HEK293 (cell line): Measurements from ENCODE around the gene PLXND1.

Experiments used
- CTCF ChIA-PET: fragments of 350-600 bp; formaldehyde crosslinking; extraction: SDS; loops from one replicate; lab custom pipeline; 2021; ENCODE audit warnings: antibody characterized with exemption; lab: Yijun Ruan, JAX
- POLR2A ChIA-PET: fragments of 300-600 bp; formaldehyde crosslinking; extraction: SDS; loops from one replicate; lab custom pipeline; 2020; ENCODE audit warnings: antibody characterized with exemption, inconsistent platforms; lab: Yijun Ruan, JAX
- H3K27ac ChIP-seq: fragments of 200-500 bp; sonication (Bioruptor generic); 2 replicates; pipeline ENCODE4 v1.5.1; 2014; ENCODE audit warnings: low read depth, low read length, control low read depth, inconsistent platforms; ENCODE audit errors: extremely low read depth
- H3K36me3 ChIP-seq, 2 experiments: fragments of 200-500 bp in 1 of 2; sonication (Bioruptor generic) in 1 of 2; 1 replicate in 1 of 2; 2 replicates in 1 of 2; pipeline ENCODE4 v1.5.1; 2014 to 2017; ENCODE audit warnings: inconsistent platforms in 2 of 2, low read length in 2 of 2; ENCODE audit not compliant: control insufficient read depth in 2 of 2, insufficient read depth in 1 of 2
- H3K4me1 ChIP-seq: fragments of 200-500 bp; sonication (Bioruptor generic); 2 replicates; pipeline ENCODE4 v1.5.1; 2014; ENCODE audit warnings: mild to moderate bottlenecking, low read length, inconsistent platforms; ENCODE audit not compliant: control insufficient read depth, insufficient read depth
- H3K4me3 ChIP-seq: 2 replicates; pipeline ENCODE4 v1.5.1; 2011; ENCODE audit warnings: low read depth, mild to moderate bottlenecking, control low read depth, low read length, moderate library complexity
- H3K9me3 ChIP-seq: fragments of 200-500 bp; sonication (Bioruptor generic); 2 replicates; pipeline ENCODE4 v1.5.1; 2014; ENCODE audit warnings: low read depth, low read length, inconsistent platforms; ENCODE audit not compliant: control insufficient read depth, insufficient read depth
- HOXA7 ChIP-seq: sonication (generic); formaldehyde crosslinking; IDR thresholded peaks from 2 replicates; pipeline ENCODE4 v1.8.1; 2022; ENCODE audit warnings: missing genetic modification reagents, borderline replicate concordance
- HOXD13 ChIP-seq: sonication (generic); formaldehyde crosslinking; IDR thresholded peaks from 2 replicates; pipeline ENCODE4 v1.8.0; 2022; ENCODE audit warnings: missing genetic modification reagents, borderline replicate concordance
- KLF1 ChIP-seq: fragments of 450-650 bp; formaldehyde crosslinking; IDR thresholded peaks from 2 replicates; pipeline ENCODE4 v1.5.1; 2016; ENCODE audit warnings: missing biosample characterization, missing genetic modification characterization
- KLF16 ChIP-seq: fragments of 450-650 bp; formaldehyde crosslinking; IDR thresholded peaks from 2 replicates; pipeline ENCODE4 v1.5.1; 2017; ENCODE audit warnings: missing biosample characterization, missing genetic modification characterization
- OSR2 ChIP-seq: fragments of 450-650 bp; formaldehyde crosslinking; IDR thresholded peaks from 2 replicates; pipeline ENCODE4 v1.5.1; 2016; ENCODE audit warnings: missing biosample characterization, missing genetic modification characterization
- PRDM1 ChIP-seq: fragments of 450-650 bp; formaldehyde crosslinking; IDR thresholded peaks from 2 replicates; pipeline ENCODE4; 2016; ENCODE audit warnings: missing biosample characterization, missing genetic modification characterization
- RBAK ChIP-seq: fragments of 450-650 bp; formaldehyde crosslinking; IDR thresholded peaks from 2 replicates; pipeline ENCODE4 v1.5.1; 2016; ENCODE audit warnings: missing biosample characterization, missing genetic modification characterization
- SCRT2 ChIP-seq: fragments of 450-650 bp; formaldehyde crosslinking; IDR thresholded peaks from 2 replicates; pipeline ENCODE4 v1.5.1; 2016; ENCODE audit warnings: missing biosample characterization, missing genetic modification characterization
- ZEB2 ChIP-seq: fragments of 450-650 bp; formaldehyde crosslinking; IDR thresholded peaks from 2 replicates; pipeline ENCODE4 v1.5.1; 2016; ENCODE audit warnings: missing biosample characterization, missing genetic modification characterization
- ZNF121 ChIP-seq: fragments of 450-650 bp; formaldehyde crosslinking; IDR thresholded peaks from 2 replicates; pipeline ENCODE4 v1.5.1; 2016; ENCODE audit warnings: missing biosample characterization, missing genetic modification characterization
- ZNF132 ChIP-seq: fragments of 450-650 bp; formaldehyde crosslinking; IDR thresholded peaks from 2 replicates; pipeline ENCODE4 v1.5.1; 2017; ENCODE audit warnings: missing biosample characterization, missing genetic modification characterization, borderline replicate concordance
- ZNF174 ChIP-seq: fragments of 450-650 bp; formaldehyde crosslinking; IDR thresholded peaks from 2 replicates; pipeline ENCODE4 v1.5.0; 2017; ENCODE audit warnings: missing biosample characterization, mild to moderate bottlenecking, missing genetic modification characterization
- ZNF175 ChIP-seq: fragments of 450-650 bp; formaldehyde crosslinking; IDR thresholded peaks from 2 replicates; pipeline ENCODE4 v1.5.1; 2016; ENCODE audit warnings: missing biosample characterization, missing genetic modification characterization
- ZNF221 ChIP-seq: fragments of 450-650 bp; formaldehyde crosslinking; IDR thresholded peaks from 2 replicates; pipeline ENCODE4 v1.5.1; 2017; ENCODE audit warnings: missing biosample characterization, missing genetic modification characterization, borderline replicate concordance
- ZNF24 ChIP-seq: fragments of 450-650 bp; formaldehyde crosslinking; IDR thresholded peaks from 2 replicates; pipeline ENCODE4 v1.5.1; 2016; ENCODE audit warnings: missing biosample characterization, missing genetic modification characterization
- ZNF292 ChIP-seq: fragments of 450-650 bp; formaldehyde crosslinking; IDR thresholded peaks from 2 replicates; pipeline ENCODE4 v1.5.1; 2016; ENCODE audit warnings: low read depth, missing biosample characterization, missing genetic modification characterization, borderline replicate concordance
- ZNF350 ChIP-seq: fragments of 450-650 bp; formaldehyde crosslinking; IDR thresholded peaks from 2 replicates; pipeline ENCODE4 v1.5.0; 2017; ENCODE audit warnings: missing biosample characterization, mild to moderate bottlenecking, missing genetic modification characterization
- ZNF366 ChIP-seq: fragments of 450-650 bp; formaldehyde crosslinking; conservative IDR thresholded peaks from 2 replicates; pipeline ENCODE4 v1.5.1; 2016; ENCODE audit warnings: missing biosample characterization, missing genetic modification characterization
- ZNF394 ChIP-seq: fragments of 450-650 bp; formaldehyde crosslinking; IDR thresholded peaks from 2 replicates; pipeline ENCODE4 v1.5.1; 2016; ENCODE audit warnings: missing biosample characterization, missing genetic modification characterization, mild to moderate bottlenecking, moderate library complexity, borderline replicate concordance
- ZNF416 ChIP-seq: fragments of 450-650 bp; formaldehyde crosslinking; IDR thresholded peaks from 2 replicates; pipeline ENCODE4 v1.5.1; 2016; ENCODE audit warnings: missing biosample characterization, missing genetic modification characterization
- ZNF510 ChIP-seq: fragments of 450-650 bp; formaldehyde crosslinking; IDR thresholded peaks from 2 replicates; pipeline ENCODE4 v1.5.1; 2018; ENCODE audit warnings: mild to moderate bottlenecking, missing genetic modification characterization, missing biosample characterization; ENCODE audit not compliant: insufficient replicate concordance
- ZNF626 ChIP-seq: fragments of 450-650 bp; sonication (Bioruptor Pico); formaldehyde crosslinking; IDR thresholded peaks from 2 replicates; pipeline ENCODE4 v1.5.1; 2018; ENCODE audit warnings: missing biosample characterization, missing genetic modification characterization, inconsistent platforms
- ZNF629 ChIP-seq: fragments of 450-650 bp; formaldehyde crosslinking; IDR thresholded peaks from 2 replicates; pipeline ENCODE4 v1.5.1; 2017; ENCODE audit warnings: missing biosample characterization, missing genetic modification characterization
- ZNF670 ChIP-seq: fragments of 450-650 bp; formaldehyde crosslinking; IDR thresholded peaks from 2 replicates; pipeline ENCODE4 v1.5.1; 2016; ENCODE audit warnings: missing biosample characterization, missing genetic modification characterization, low read depth
- ZNF692 ChIP-seq: fragments of 450-650 bp; formaldehyde crosslinking; IDR thresholded peaks from 2 replicates; pipeline ENCODE4 v1.5.1; 2016; ENCODE audit warnings: missing biosample characterization, missing genetic modification characterization
- ZNF747 ChIP-seq: fragments of 450-650 bp; formaldehyde crosslinking; IDR thresholded peaks from 2 replicates; pipeline ENCODE4 v1.5.1; 2016; ENCODE audit warnings: missing biosample characterization, missing genetic modification characterization
- ZNF792 ChIP-seq: fragments of 450-650 bp; formaldehyde crosslinking; IDR thresholded peaks from 2 replicates; pipeline ENCODE4 v1.5.1; 2016; ENCODE audit warnings: missing biosample characterization, missing genetic modification characterization
- ZNF830 ChIP-seq: fragments of 450-650 bp; IDR thresholded peaks from 2 replicates; pipeline ENCODE4 v1.5.0; 2018; ENCODE audit warnings: missing biosample characterization, missing genetic modification characterization, low read depth, mild to moderate bottlenecking, moderate library complexity
- ZSCAN18 ChIP-seq: fragments of 450-650 bp; formaldehyde crosslinking; IDR thresholded peaks from 2 replicates; pipeline ENCODE4 v1.5.1; 2016; ENCODE audit warnings: missing biosample characterization, missing genetic modification characterization
- ZSCAN23 ChIP-seq: fragments of 450-650 bp; formaldehyde crosslinking; IDR thresholded peaks from 2 replicates; pipeline ENCODE4 v1.5.1; 2016; ENCODE audit warnings: missing biosample characterization, missing genetic modification characterization
- ZXDB ChIP-seq: fragments of 450-650 bp; formaldehyde crosslinking; IDR thresholded peaks from 2 replicates; pipeline ENCODE4 v1.5.1; 2016; ENCODE audit warnings: missing biosample characterization, missing genetic modification characterization
- TF ChIP-seq, protein P1 (sequence below): fragments of 450-650 bp; formaldehyde crosslinking; IDR thresholded peaks from 2 replicates; pipeline ENCODE4 v1.5.1; 2016; ENCODE audit warnings: missing biosample characterization, missing genetic modification characterization, borderline replicate concordance

Gene PLXND1

DNA sequence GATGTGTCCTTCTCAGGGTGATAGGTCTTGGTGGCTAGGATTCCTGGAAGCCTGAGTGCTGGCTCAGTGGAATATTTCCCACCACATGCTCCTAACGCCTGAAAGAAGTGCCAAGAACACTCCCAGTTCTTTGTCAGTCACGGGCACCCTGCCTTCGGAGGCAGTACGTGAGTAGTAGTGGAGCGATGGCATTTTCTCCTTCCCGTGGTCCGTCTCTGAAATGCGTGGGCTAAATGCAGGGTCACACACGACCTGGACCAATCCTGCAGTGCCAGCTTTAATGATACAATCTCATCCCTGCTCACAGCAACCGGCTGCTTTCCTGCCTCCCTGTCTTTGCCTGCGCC lies 49.0 kb downstream of the PLXND1 start:
- ChIA-PET CTCF (no interaction called here), POLR2A (no interaction called here)
- Histone ChIP-seq H3K27ac (no peak overlapping the region), H3K4me1 (no peaks in the 10 kb centered on the region), H3K9me3 (no peaks in the 10 kb centered on the region), H3K4me3 (no peak overlapping the region), H3K36me3 (peaks cover 0 to 44% of the 10 kb centered on the region in 2 experiments; a peak in 2 of 3 replicates)
- TF ChIP-seq ZNF221 (tag by site-specific recombination) (no peak), ZNF510 (tag by site-specific recombination) (no peak), ZNF629 (tag by site-specific recombination) (no peak), ZNF670 (tag by site-specific recombination) (no peak), ZSCAN18 (no peak), SCRT2 (tag by site-specific recombination) (no peak), ZNF747 (tag by site-specific recombination) (no peak), ZNF626 (no peak), ZNF394 (no peak), HOXD13 (no peak), ZNF350 (tag by site-specific recombination) (no peak), OSR2 (tag by site-specific recombination) (no peak), ZNF121 (tag by site-specific recombination) (no peak), ZEB2 (tag by site-specific recombination) (no peak), KLF16 (no peak), ZNF692 (no peak), RBAK (tag by site-specific recombination) (no peak), ZNF830 (tag by site-specific recombination) (no peak), ZNF292 (tag by site-specific recombination) (no peak)
- TF ChIP-seq, protein P1, sequence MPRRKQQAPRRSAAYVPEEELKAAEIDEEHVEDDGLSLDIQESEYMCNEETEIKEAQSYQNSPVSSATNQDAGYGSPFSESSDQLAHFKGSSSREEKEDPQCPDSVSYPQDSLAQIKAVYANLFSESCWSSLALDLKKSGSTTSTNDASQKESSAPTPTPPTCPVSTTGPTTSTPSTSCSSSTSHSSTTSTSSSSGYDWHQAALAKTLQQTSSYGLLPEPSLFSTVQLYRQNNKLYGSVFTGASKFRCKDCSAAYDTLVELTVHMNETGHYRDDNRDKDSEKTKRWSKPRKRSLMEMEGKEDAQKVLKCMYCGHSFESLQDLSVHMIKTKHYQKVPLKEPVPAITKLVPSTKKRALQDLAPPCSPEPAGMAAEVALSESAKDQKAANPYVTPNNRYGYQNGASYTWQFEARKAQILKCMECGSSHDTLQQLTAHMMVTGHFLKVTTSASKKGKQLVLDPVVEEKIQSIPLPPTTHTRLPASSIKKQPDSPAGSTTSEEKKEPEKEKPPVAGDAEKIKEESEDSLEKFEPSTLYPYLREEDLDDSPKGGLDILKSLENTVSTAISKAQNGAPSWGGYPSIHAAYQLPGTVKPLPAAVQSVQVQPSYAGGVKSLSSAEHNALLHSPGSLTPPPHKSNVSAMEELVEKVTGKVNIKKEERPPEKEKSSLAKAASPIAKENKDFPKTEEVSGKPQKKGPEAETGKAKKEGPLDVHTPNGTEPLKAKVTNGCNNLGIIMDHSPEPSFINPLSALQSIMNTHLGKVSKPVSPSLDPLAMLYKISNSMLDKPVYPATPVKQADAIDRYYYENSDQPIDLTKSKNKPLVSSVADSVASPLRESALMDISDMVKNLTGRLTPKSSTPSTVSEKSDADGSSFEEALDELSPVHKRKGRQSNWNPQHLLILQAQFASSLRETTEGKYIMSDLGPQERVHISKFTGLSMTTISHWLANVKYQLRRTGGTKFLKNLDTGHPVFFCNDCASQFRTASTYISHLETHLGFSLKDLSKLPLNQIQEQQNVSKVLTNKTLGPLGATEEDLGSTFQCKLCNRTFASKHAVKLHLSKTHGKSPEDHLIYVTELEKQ (tag by site-specific recombination): no peak

DNA sequence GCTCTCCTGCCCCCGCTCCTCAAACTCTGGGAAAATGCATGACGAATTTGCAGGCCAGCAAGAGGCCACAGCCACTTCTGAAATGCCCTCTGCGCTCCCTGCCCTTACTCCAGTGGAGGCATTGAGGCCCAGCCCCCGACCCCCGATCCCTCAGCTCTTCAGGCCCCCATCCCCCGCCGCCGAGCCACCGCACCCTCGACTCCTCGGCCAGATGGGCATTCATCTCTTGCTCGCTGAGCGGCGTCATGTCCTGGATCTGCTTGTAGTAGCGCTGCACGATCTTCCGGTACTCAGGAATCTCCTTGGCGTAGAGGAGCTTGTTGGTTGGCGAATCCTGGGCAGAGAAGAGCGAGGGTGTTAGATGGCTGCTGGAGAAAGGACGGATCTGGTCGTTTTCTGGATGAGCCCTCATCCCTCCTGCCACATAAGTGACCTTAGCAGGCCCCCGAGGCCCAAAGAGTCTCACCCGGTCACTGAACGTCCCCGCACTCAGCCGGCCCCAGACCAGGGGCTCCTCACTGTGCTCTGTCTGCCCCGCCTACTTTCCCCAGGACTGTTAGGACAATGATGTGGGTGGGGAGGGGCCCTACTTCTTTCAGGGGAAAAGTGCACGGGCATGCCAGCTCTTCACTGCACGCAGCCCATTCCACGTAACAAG lies 49.5 kb downstream of the PLXND1 start:
- POLR2A ChIA-PET: no interaction called here
- no peaks in the 10 kb centered on the region for H3K4me1 ChIP-seq
- H3K9me3 ChIP-seq: no peaks in the 10 kb centered on the region
- CTCF ChIA-PET: no interaction called here
- no peak overlapping the region for H3K4me3 ChIP-seq
- no peak overlapping the region for H3K27ac ChIP-seq
- peaks cover 0 to 41% of the 10 kb centered on the region in 2 experiments; a peak in 2 of 3 replicates for H3K36me3 ChIP-seq
- no peak for TF ChIP-seq PRDM1 (tag by site-specific recombination)
- no peak for TF ChIP-seq ZNF416 (tag by site-specific recombination)
- TF ChIP-seq ZNF24 (tag by site-specific recombination): no peak
- no peak for TF ChIP-seq ZNF366
- no peak for TF ChIP-seq KLF1
- TF ChIP-seq ZXDB (tag by site-specific recombination): no peak
- TF ChIP-seq ZNF792: no peak
- no peak for TF ChIP-seq ZSCAN23
- no peak for TF ChIP-seq HOXA7 (CRISPR knock-in tag)
- no peak for TF ChIP-seq ZNF175 (tag by site-specific recombination)
- no peak for TF ChIP-seq ZNF132 (tag by site-specific recombination)
- TF ChIP-seq ZNF174 (tag by site-specific recombination): no peak
